Endothelial cell of umbilical vein (primary cell): ENCODE measurements around the gene ZBTB7C.

Experiments used
- CTCF ChIP-seq, 2 donors: IDR thresholded peaks; 1 replicate in 1 of 2; 2 replicates in 1 of 2; pipeline ENCODE4 v1.5.1; 2011; ENCODE audit warnings: low read length in 2 of 2, mild to moderate bottlenecking in 2 of 2, moderate library complexity in 2 of 2, control low read depth in 1 of 2, inconsistent platforms in 1 of 2, low read depth in 1 of 2; ENCODE audit not compliant: insufficient read depth in 1 of 2; ENCODE audit errors: extremely low read depth in 1 of 2
- EZH2 ChIP-seq: IDR thresholded peaks from 2 replicates; pipeline ENCODE4 v1.6.1; 2012; ENCODE audit warnings: borderline replicate concordance, low read depth, mild to moderate bottlenecking, moderate library complexity, low read length, inconsistent platforms; ENCODE audit not compliant: severe bottlenecking
- JUN ChIP-seq: IDR thresholded peaks from 2 replicates; pipeline ENCODE4 v1.6.1; 2011; ENCODE audit warnings: borderline replicate concordance, low read depth; ENCODE audit not compliant: insufficient read length, insufficient read depth
- MAX ChIP-seq: IDR thresholded peaks from 2 replicates; pipeline ENCODE4 v1.6.1; 2011; ENCODE audit not compliant: insufficient read depth, insufficient read length
- MYC ChIP-seq: IDR thresholded peaks from one replicate; pipeline ENCODE4 v1.6.1; 2011; ENCODE audit warnings: mild to moderate bottlenecking, low read depth, low read length
- POLR2A ChIP-seq: IDR thresholded peaks from 2 replicates; pipeline ENCODE4 v1.6.1; 2012; ENCODE audit warnings: low read depth, mild to moderate bottlenecking, control low read depth, low read length
- POLR2AphosphoS5 ChIP-seq: IDR thresholded peaks from 2 replicates; pipeline ENCODE4 v1.6.1; 2012; ENCODE audit warnings: low read depth, mild to moderate bottlenecking, control low read depth, low read length, moderate library complexity; ENCODE audit not compliant: insufficient read depth

- TF ChIP-seq CTCF (IDR thresholded peaks at IDR 0.05; ENCODE audit: extremely low read depth in 1 of 2, insufficient read depth in 1 of 2, low read depth in 1 of 2, low read length in 2 of 2) = no peak
- no peak for TF ChIP-seq EZH2
- no peak for TF ChIP-seq MAX
- TF ChIP-seq POLR2A = no peak
- TF ChIP-seq POLR2AphosphoS5 = no peak
- no peak for TF ChIP-seq MYC
- no peak for TF ChIP-seq JUN
These were observed 380.5 kb downstream of the ZBTB7C start for GRCh38 chr18:48028696-48029095.
